Activated gamma-delta T cell treated with anti-CD3 and anti-CD28 coated beads, Interleukin-2, amount 50 U/mL, for 16 hours (primary cell): ENCODE measurements around the gene GNA15.
A peak's percentile ranks its signal among the peaks of the same experiment; 100 is the strongest.
"Not testable (repeated sequence)": the region's sequence is repeated elsewhere in the genome, so short reads cannot be mapped to it uniquely, and the experiment has no call there.

Experiments
- DNase-seq: peaks from one replicate; pipeline ENCODE4 v3.0.0-alpha.2; 2020; ENCODE audit warnings: low read depth

The GNA15 gene

DNA sequence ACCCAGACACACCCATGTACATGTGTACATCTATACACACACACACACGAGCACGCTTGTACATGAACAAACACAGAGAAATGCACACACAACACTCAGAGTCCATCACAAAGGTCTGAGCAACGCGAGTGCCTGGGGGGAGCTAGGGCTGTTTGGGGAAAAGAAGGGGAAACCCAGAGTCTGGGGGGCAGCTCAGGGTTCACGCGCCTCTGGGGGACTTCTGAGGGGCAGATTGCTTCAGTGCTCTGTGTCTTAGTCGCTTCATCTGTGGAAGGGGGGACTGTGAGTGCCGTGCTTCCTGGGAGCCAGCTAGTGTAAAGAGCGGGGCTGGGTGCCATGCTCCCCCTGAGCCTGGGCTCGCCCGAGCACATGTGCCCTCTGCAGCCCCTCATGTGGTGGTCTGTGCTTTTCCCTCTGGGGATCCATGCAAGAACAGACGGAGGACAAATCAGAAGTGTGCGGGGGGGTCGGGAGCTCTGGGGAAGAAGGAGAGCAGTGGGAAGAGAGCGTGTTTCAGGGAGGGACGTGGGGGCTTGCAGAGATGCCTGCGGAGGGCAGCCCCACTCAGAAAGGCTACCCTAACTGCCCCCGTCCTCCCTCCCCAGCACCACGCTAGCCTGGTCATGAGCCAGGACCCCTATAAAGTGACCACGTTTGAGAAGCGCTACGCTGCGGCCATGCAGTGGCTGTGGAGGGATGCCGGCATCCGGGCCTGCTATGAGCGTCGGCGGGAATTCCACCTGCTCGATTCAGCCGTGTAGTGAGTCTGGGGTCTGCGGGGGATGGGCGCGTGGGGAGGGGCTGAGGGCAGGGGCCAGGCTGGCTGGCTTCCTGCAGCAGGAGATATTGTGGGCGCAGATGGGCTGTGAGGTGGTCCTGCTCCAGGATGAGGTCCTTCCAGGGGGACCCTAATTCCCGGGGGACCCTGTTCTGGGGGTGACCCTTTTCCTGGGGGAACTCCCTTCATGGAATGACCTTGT, 14.0 kb downstream of the GNA15 start:
- no peak for DNase-seq

GRCh38 chr19:3150739-3151329, 15.0 kb downstream of the GNA15 start:
- DNase-seq = no peak

DNA sequence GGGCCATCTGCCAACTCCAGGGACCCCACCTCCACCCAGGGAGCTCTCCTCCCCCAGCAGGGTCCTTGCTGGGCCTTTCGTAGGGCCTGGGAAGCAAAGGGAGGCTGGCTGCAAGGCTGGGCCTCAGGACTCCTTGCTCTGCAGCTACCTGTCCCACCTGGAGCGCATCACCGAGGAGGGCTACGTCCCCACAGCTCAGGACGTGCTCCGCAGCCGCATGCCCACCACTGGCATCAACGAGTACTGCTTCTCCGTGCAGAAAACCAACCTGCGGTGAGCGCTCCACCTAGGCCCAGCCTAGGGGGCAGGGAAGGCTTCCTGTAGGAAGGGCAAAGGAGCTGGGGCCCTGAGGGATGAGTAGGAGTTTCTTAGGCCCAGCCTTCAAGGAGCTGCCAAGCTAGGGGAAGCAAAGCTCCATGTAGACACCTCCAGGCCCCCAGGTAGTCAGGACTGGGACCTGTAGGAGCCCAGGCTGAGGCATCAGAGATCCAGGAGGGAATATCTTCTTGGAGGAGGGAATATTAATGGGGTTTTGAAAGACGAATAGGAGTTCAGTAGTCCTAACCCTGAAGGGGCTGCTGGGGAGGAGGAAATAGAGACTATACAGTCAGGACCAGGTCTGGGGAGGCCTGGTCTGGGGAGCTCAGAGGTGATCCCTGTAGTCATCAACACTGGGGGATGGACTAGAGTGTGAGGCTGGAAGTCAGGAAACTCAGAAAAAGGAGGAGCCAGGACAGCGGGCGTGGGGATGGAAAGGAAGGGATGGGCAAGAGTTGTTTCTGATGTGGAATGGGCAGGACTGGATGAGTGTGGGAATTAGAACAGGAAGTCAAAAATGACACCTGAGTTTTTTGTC, 16.0 kb downstream of the GNA15 start:
- no peak for DNase-seq

DNA sequence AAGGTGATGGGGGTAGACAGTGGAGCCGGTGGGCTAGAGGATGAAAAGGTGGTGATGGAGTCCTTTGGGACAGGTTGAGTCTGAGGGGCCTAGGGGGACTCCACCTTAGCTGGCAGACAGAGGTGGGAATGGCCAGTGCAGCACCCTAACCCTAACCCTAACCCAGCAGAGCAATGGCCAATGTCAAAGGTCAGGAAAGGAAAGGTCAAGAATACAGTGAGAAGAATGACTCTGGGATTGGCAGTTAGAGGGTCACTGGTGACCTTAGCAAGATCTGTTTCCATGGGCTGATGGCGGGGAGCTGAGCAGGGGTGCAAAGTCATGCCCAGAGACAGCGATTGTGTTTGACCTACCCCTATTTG, 16.6 kb downstream of the GNA15 start:
- no peak for DNase-seq

- DNase-seq = no peak
These were observed 17.7 kb downstream of the GNA15 start for GRCh38 chr19:3153286-3154230.

GRCh38 chr19:3154447-3154846, 18.6 kb downstream of the GNA15 start:
- DNase-seq = not testable (repeated sequence)

DNA sequence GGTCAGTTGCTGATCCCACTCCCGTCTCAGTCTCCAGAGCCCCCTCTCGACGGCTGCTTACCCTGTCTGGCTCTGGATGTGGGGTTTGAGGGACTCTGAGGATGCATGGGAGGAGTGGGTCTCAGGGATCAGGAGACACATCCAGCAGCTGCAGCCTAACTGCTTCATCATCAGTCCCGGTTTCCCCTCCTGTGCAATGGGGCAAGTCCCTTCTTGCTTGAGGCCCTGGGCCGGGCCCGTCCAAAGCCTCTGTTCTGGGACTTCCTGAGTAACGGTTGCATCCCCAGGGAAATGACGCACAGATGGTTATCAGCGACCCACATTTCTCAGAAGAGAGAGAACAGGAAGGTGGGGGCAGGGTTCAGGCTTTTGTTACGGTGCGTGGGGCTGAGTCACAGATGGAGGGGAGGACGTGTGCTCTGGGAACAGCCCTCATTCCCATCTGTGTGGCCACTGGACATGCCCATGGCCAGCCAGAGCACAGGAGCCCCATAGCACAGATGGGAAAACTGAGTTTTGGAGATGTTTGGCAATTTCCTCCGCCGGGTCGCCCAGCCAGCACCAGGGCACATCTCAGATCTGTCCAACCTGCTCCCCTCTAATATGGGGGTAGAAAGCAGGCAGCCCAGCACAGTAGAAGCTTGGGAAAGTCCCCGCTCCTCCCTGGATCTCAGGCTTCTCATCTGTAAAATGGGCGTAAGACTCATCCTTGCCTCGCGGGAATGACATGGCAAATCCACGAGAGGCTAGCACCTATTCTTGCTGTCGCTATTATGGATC, 19.3 kb downstream of the GNA15 start:
- peak; percentile 64 for DNase-seq

DNA sequence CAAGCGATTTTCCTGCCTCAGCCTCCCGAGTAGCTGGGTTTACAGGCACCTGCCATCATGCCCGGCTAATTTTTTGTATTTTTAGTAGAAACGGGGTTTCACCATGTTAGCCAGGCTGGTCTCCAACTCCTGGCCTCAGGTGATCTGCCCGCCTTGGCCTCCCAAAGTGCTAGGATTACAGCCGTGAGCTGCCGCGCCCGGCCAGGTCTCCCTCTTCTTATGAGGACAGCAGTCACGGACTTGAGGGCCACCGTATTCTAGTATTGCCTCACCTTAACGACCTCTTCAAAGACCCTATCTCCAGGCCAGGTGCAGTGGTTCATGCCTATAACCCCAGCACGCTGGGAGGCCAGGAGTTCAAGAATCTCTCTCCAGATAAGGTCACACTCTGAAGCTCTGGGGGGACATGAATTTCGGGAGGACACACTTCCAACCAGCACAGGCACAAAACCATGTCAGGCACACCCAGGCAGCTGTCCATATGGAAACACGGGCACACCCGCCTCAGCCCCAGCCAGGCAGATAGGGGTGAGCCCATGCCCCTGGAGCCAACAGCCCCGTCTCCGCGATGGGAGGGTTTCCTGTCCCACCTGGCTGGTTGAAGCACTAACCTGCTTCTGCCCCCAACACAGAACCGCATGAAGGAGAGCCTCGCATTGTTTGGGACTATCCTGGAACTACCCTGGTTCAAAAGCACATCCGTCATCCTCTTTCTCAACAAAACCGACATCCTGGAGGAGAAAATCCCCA, 21.4 kb downstream of the GNA15 start:
- no peak for DNase-seq

GRCh38 chr19:3159565-3159964, 23.7 kb downstream of the GNA15 start:
- DNase-seq = no peak

- DNase-seq = no peak
These were observed 24.4 kb downstream of the GNA15 start for GRCh38 chr19:3160219-3160618.

DNA sequence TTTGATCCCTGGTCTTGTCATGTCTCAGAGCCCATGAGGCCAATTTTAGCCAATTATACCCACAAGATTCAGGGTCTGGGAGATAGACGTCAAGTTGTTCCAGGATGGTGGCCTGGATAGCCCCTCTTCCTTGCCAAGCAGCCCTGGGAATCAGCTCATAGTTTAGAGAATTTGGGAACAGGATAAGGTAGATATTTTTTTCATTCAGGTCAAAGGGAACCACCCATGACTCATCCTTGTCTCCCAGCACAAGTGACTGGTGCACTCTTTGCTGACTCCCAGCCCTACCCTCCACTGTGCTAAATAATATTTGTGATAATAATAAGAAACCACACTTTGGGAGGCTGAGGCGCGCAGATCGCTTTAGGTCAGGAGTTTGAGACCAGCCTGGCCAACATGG, 25.6 kb downstream of the GNA15 start:
- DNase-seq = no peak

- DNase-seq = no peak
These were observed 26.8 kb downstream of the GNA15 start for GRCh38 chr19:3162418-3163229.

GRCh38 chr19:3163230-3163886, 27.5 kb downstream of the GNA15 start:
- DNase-seq = peak; percentile 48

DNA sequence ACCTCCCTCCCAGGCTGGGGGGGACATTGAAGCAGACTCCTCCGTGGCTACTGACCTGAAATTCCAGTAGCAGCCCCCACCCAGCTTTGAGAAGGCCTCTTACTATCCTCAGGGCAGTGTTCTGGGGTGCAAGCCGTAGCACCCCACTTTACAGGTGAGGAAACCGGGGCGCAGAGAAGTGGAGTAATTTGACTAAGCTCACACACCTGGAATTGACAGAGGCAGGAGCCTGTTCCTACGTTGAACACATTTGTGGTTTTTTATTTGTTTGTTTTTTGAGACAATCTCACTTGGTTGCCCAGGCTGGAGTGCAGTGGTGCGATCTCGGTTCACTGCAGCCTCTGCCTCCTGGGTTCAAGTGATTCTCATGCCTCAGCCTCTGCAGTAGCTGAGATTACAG, 28.1 kb downstream of the GNA15 start:
- no peak for DNase-seq

GRCh38 chr19:3167533-3168272, 31.9 kb downstream of the GNA15 start:
- no peak for DNase-seq

- no peak for DNase-seq
These were observed 36.2 kb downstream of the GNA15 start for GRCh38 chr19:3171894-3172672.

DNA sequence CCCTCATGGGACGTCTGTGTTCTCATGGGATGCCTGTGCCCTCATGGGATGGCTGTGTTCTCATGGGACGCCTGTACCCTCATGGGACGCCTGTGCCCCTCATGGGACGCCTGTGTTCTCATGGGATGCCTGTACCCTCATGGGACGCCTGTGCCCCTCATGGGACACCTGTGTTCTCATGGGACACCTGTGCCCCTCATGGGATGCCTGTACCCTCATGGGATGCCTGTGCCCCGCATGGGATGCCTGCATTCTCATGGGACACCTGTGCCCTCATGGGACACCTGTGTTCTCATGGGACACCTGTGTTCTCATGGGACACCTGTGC, 36.8 kb downstream of the GNA15 start:
- DNase-seq = not testable (repeated sequence)
